ENCODE results near the gene MSRB3.
A peak's percentile ranks its signal among the peaks of the same experiment; 100 is the strongest.
"Not testable (repeated sequence)": the region's sequence is repeated elsewhere in the genome, so short reads cannot be mapped to it uniquely, and the experiment has no call there.

Gene MSRB3

GRCh38 chr12:65407388-65408149 lies 129.1 kb downstream of the MSRB3 start:
- DNase-seq, result no peak

DNA sequence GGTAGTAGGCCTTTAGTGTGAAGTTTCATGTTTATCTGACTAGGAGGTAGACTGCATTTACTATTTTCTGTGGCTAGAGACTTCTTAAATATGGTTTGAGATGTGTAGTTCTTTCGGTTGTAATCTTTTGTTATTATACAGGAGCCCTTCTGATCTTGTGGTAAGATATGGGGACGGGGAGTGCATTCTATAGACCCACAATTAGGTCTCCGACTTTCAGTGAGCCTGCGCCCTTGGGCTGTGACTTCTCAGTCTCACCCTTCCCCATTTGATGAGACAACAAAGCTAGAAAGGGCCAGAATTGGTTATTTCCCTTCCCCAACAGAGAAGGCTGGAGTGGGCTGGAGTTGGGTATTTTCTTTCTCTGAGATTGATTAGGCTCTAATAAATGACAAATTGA lies 130.0 kb downstream of the MSRB3 start:
- peak; percentile 78 for DNase-seq

GRCh38 chr12:65409726-65410125 lies 131.2 kb downstream of the MSRB3 start:
- DNase-seq, result no peak

DNA sequence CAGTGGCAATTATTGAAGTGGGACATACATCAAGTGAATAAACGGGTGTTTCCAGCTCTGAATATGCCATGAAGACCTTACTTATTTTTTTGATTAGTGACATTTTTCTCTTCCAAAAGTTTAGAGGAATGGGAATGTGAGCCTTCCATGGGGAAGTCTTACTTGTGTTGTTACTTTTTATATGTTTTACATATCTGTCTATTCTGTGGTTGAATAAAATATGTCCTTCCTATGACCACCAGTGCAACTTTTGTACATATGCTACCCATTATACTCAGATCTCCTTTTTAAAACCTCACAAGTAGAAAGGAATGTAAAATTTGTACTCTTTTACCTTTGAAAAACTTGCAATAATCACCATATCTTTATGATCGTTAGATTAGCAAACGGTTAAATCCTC lies 132.7 kb downstream of the MSRB3 start:
- no peak for DNase-seq

- no peak for DNase-seq
Observed at GRCh38 chr12:65414526-65414925, 136.0 kb downstream of the MSRB3 start.

GRCh38 chr12:65415826-65416225 lies 137.3 kb downstream of the MSRB3 start:
- no peak for DNase-seq

GRCh38 chr12:65419284-65420072 lies 141.0 kb downstream of the MSRB3 start:
- DNase-seq, result no peak

DNA sequence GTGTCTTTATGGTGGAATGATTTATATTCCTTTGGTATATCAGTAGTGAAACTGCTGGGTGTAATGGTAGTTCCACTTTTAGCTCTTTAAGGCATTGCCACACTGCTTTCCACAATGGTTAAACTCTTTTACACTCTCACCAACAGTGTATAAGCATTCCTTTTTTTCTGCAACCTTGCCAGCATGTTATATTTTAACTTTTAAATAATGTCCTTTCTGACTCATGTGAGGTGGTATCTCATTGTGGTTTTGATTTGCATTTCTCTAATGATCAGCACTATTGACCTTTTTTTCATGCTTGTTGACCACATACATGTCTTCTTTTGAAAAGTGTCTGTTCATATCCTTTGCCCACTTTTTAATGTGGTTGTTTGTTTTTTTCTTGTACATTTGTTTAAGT lies 142.5 kb downstream of the MSRB3 start:
- no peak for DNase-seq

DNA sequence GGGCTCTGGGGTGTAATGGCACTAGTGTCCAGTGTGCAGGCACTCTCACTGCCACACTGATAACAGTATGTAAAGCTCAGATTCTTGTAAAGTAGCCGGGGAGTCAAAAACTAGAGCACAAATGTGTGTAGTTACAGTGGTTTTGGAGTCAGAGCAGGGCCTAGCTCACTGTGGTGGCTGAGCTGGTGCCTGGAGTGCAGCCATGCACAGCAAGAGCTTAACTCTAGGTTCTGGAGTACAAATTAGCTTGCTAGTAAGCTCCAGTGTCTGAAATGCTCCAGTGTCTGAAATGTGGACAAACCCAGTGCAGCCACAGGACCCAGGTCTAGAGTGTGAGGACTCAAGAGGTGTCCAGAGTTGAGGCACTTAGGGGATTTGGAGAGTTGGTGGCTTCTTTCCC lies 149.2 kb downstream of the MSRB3 start:
- no peak for DNase-seq

- no peak for DNase-seq
Observed at GRCh38 chr12:65430006-65430405, 151.5 kb downstream of the MSRB3 start.

GRCh38 chr12:65430571-65431306 lies 152.3 kb downstream of the MSRB3 start:
- DNase-seq, result no peak

DNA sequence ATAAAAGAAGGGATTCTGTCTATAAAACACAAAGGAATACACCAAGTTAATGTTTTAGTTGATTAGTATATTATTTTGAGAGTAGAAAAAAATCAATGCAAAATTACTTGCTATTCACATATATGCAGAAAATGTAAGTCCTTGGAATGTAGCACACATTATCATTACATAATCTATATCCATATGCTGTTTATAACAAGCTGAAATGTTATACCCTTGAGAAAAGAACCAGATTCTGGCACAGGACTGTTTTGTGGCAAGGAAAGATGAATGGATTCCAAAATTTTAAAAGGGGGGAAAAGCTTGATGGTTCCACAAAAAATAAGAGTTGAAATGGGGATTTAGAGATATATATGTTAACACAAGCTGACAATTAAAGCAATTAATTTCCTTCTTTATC lies 153.6 kb downstream of the MSRB3 start:
- no peak for DNase-seq

- DNase-seq, result no peak
Observed at GRCh38 chr12:65432651-65433050, 154.2 kb downstream of the MSRB3 start.

DNA sequence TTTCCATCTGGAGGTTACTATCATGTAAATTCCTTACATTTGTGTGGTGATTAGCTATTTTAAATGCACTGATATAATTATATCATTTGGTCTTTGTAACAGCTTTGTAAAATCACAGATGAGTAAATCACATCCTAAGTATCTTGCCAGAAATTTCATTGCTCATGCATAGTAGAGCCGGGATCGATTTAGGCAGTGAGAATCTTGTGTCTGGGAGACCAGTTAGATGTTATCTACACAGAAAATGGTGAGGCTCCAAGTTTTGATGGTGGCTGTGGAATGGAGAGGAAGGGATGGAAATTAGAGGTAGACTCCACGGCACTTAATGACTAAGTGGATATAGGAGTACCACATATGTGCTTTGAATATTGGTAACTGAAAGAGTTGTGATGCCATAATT lies 156.3 kb downstream of the MSRB3 start:
- DNase-seq, result no peak

DNA sequence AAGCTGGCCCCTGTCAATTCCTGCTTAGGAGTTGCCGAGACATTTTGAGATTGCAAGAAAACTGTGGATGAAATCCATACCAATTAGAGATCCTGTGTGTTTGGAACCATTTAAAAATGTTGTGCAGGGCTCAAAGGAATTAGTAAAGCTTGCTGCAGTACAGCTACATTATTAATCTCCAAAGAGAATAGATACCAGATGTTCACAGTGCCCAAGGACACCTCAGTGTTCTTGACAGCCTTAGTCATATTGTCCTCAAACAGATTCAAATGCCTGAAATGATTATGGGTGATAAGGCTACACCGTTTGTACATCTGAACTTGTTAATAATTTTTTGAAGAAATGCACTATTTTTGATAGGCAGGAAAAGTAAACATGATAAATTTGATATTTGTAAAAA lies 164.6 kb downstream of the MSRB3 start:
- DNase-seq, result no peak

DNA sequence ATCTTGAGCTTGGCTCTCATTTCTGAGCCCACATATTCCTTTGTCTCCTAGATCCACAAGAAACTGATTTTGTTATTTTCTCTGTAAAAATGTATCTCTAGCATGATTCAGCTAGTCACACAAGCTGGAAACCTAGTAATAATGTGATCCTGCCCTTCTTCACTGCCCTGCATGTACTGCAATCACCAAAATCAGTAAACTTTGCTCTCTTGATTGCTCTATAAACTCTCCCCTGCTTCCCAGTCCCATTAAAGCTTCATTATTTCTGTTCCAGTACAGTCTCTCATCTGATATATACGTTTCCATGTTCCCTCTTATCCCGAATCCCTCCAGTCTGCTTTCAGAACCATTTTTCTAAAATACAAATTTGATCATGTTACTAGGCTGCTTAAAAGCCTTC lies 166.5 kb downstream of the MSRB3 start:
- DNase-seq, result no peak

DNA sequence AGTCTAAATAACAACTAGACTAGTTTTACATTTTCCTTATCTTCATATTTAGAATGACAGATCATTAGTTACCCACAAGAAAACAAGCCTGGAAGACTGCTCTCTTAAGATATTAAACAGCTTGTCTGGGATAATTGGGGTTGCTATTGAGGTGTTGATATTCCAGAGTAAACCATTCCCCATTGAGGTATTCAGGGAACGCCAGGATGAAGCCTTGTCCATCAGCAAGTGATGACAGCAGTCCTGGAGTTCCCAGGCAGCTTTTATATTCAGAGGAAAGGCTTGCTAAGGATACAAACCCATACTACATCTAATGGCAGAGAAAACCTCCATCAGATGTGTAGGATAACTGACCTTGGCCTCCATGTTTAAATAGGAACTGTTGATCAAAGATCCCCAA lies 168.4 kb downstream of the MSRB3 start:
- no peak for DNase-seq

DNA sequence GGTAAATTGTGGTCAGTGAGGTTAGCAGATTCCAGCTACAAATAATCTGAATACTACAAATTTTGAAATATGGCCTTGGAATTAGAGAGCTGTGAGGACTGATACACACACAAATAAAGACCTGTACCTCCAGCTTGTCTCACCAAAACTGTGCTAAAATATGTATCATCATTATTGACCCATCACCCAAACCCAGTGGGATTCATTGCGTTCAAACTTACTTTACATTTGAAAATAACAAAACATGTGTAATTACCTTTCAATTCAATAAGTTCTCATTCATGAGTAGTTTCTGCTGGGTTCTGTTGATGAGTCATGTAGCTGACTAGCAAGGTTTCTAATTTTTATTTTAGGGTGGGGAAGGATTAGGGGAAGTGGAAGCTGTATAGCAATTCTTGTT lies 170.9 kb downstream of the MSRB3 start:
- no peak for DNase-seq

- DNase-seq, result no peak
Observed at GRCh38 chr12:65450625-65451024, 172.1 kb downstream of the MSRB3 start.

GRCh38 chr12:65454115-65454787 lies 175.8 kb downstream of the MSRB3 start:
- DNase-seq, result no peak

- DNase-seq, result not testable (repeated sequence)
Observed at GRCh38 chr12:65457341-65457740, 178.9 kb downstream of the MSRB3 start.

DNA sequence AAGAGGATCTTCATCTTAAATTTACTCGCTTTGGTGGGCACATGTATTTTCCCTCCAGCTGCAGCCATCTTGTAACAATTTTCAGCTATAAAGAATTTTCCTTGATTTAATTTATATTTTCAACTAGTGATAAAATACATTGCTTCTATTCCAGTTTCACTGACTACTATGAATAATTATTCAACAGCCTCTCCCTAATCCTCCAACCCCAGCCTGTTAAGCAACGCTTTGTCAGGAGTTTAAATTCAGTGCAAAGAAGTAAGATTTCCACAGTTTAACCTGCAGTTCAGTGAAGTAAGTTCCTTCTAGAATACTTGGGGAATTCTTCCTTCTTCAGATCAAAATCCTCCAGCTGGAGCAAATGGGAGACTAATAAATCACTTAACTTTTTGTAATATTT lies 180.2 kb downstream of the MSRB3 start:
- DNase-seq, result no peak

DNA sequence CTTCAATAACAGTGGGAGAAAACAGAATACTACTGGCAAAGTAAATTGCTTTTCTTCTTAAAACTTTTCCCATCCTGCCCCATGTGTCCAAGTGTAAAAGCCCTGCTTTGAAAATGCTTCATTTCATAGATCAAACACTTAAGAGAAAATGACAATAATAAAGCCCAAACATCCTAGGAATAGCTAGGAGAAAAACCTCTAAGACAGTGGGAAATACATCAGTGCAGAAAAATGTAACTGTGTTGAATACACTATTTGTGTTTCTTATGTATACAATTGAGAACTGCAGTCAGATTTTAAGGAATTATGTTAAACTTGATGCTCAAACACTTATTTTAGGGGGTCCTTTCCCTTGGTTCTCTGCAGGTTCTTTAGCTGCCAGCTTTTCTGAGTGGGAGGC lies 181.1 kb downstream of the MSRB3 start:
- no peak for DNase-seq
